Kidney tubule cell (primary cell): ENCODE results near the gene FSD2.
A peak's percentile ranks its signal among the peaks of the same experiment; 100 is the strongest.

Experiments
- DNase-seq: peaks from one replicate; pipeline ENCODE4 v3.0.0-alpha.2; 2018; ENCODE audit warnings: low spot score

FSD2 gene

GRCh38 chr15:82805994-82806406, at the start of gene FSD2:
Gene FSD2, minus strand, starts transcription at chr15:82806069. Its CDS starts 18,679 bp downstream, at chr15:82787390.
- peak; percentile 88 for DNase-seq

GRCh38 chr15:82854554-82854953, 48.7 kb upstream of the FSD2 start:
- DNase-seq, result no peak

- DNase-seq, result no peak
Observed at GRCh38 chr15:82852941-82853561, 47.2 kb upstream of the FSD2 start.

GRCh38 chr15:82851981-82852511, 46.2 kb upstream of the FSD2 start:
- DNase-seq, result no peak

- no peak for DNase-seq
Observed at GRCh38 chr15:82851306-82851850, 45.5 kb upstream of the FSD2 start.

GRCh38 chr15:82850731-82851130, 44.9 kb upstream of the FSD2 start:
- DNase-seq, result no peak

GRCh38 chr15:82849556-82850512, 44.0 kb upstream of the FSD2 start:
- DNase-seq, result peak; percentile 86

GRCh38 chr15:82848241-82848993, 42.5 kb upstream of the FSD2 start:
- no peak for DNase-seq

- peak; percentile 36 for DNase-seq
Observed at GRCh38 chr15:82847703-82848102, 41.8 kb upstream of the FSD2 start.

- DNase-seq, result no peak
Observed at GRCh38 chr15:82846621-82847020, 40.8 kb upstream of the FSD2 start.

GRCh38 chr15:82845686-82846085, 39.8 kb upstream of the FSD2 start:
- no peak for DNase-seq

GRCh38 chr15:82843566-82843965, 37.7 kb upstream of the FSD2 start:
- no peak for DNase-seq

- DNase-seq, result no peak
Observed at GRCh38 chr15:82840166-82840565, 34.3 kb upstream of the FSD2 start.

GRCh38 chr15:82839136-82839535, 33.3 kb upstream of the FSD2 start:
- no peak for DNase-seq

- no peak for DNase-seq
Observed at GRCh38 chr15:82838096-82838735, 32.3 kb upstream of the FSD2 start.

- no peak for DNase-seq
Observed at GRCh38 chr15:82835391-82835917, 29.6 kb upstream of the FSD2 start.

- DNase-seq, result no peak
Observed at GRCh38 chr15:82833362-82833682, 27.5 kb upstream of the FSD2 start.

- DNase-seq, result peak; percentile 95
Observed at GRCh38 chr15:82832601-82833361, 26.9 kb upstream of the FSD2 start.

GRCh38 chr15:82831894-82832600, 26.2 kb upstream of the FSD2 start:
- DNase-seq, result no peak
